Measurements from ENCODE around the gene MAGEA1. TPM values are rescaled to one million over a fixed set of nuclear protein-coding genes. Genes with fewer than 3 reads are reported as not detected.

The MAGEA1 gene
- total and polyA plus RNA-seq, 2 experiments from 2014 or later: not detected

DNA sequence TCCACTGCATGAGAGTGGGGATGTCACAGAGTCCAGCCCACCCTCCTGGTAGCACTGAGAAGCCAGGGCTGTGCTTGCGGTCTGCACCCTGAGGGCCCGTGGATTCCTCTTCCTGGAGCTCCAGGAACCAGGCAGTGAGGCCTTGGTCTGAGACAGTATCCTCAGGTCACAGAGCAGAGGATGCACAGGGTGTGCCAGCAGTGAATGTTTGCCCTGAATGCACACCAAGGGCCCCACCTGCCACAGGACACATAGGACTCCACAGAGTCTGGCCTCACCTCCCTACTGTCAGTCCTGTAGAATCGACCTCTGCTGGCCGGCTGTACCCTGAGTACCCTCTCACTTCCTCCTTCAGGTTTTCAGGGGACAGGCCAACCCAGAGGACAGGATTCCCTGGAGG, 2.7 kb downstream of the MAGEA1 start:
- no peaks in the 10 kb centered on the region for H3K9me3 ChIP-seq (ENCODE audit: low read depth)
- TF ChIP-seq EZH2phosphoT487 (IDR thresholded peaks at IDR 0.05; ENCODE audit: insufficient read depth, low read depth) (no peak), EZH2 (IDR thresholded peaks at IDR 0.05; ENCODE audit: insufficient read depth, poor library complexity, severe bottlenecking) (no peak)
- no peaks in the 10 kb centered on the region for H3K27me3 ChIP-seq (replicated peaks; ENCODE audit: insufficient read depth)
- H3K4me2 ChIP-seq (ENCODE audit: unreplicated experiment): no peak overlapping the region
- no peak overlapping the region for H2AFZ ChIP-seq
- H3F3A ChIP-seq (ENCODE audit: insufficient read depth): no peaks in the 10 kb centered on the region
- no peak overlapping the region for H3K27ac ChIP-seq
- in situ Hi-C loops (cut with MboI): no loop called here
- no peaks in the 10 kb centered on the region for H3K79me2 ChIP-seq (ENCODE audit: insufficient read depth)
- H4K20me1 ChIP-seq (ENCODE audit: insufficient read depth): no peaks in the 10 kb centered on the region
- H3K4me3 ChIP-seq: no peak overlapping the region
- no peaks in the 10 kb centered on the region for H3K36me3 ChIP-seq (ENCODE audit: low read depth)
- H3K4me1 ChIP-seq (ENCODE audit: insufficient read depth): no peaks in the 10 kb centered on the region
- no peak overlapping the region for H3K9ac ChIP-seq
- WGBS, 2 experiments (ENCODE audit: low coverage in 1 of 2, low lambda C conversion rate in 2 of 2, missing lambda C conversion rate in 2 of 2): 43 to 54% methylated on average over 3 to 4 of the region's 4 CpGs
- no peaks in the 10 kb centered on the region for H3K9me2 ChIP-seq (ENCODE audit: insufficient read depth)
- DNase-seq: no peak

DNA sequence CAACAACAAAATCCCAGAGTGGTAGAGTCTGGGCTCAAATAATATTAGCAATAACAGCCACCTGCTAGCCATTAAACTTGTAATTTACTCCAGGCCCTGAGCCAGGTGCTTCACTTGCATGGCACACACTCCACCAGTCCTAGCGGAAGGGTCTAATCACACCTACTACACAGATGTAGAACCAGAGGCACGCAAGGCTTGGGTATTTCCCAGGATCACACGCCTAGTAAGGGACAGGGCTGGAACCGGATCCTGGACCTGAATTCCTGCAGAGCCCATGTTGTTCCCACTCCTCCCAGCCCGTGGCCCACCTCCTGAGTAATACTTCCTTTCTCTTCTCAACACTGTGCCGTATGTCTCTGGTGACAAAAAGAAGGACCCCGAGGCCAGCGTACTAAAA, 5.7 kb downstream of the MAGEA1 start:
- H3K4me3 ChIP-seq: no peak overlapping the region
- no peaks in the 10 kb centered on the region for H3F3A ChIP-seq (ENCODE audit: insufficient read depth)
- in situ Hi-C loops (cut with MboI): no loop called here
- DNase-seq: no peak
- H3K36me3 ChIP-seq (ENCODE audit: low read depth): no peaks in the 10 kb centered on the region
- TF ChIP-seq EZH2 (IDR thresholded peaks at IDR 0.05; ENCODE audit: insufficient read depth, poor library complexity, severe bottlenecking): no peak
- no peak for TF ChIP-seq EZH2phosphoT487 (IDR thresholded peaks at IDR 0.05; ENCODE audit: insufficient read depth, low read depth)
- no peaks in the 10 kb centered on the region for H3K4me1 ChIP-seq (ENCODE audit: insufficient read depth)
- WGBS, 2 experiments (ENCODE audit: low coverage in 1 of 2, low lambda C conversion rate in 2 of 2, missing lambda C conversion rate in 2 of 2): 18 to 20% methylated on average over 7 to 8 of the region's 8 CpGs
- no peak overlapping the region for H3K27ac ChIP-seq
- no peaks in the 10 kb centered on the region for H3K9me2 ChIP-seq (ENCODE audit: insufficient read depth)
- no peak overlapping the region for H2AFZ ChIP-seq
- H3K27me3 ChIP-seq (replicated peaks; ENCODE audit: insufficient read depth): no peaks in the 10 kb centered on the region
- H3K79me2 ChIP-seq (ENCODE audit: insufficient read depth): no peaks in the 10 kb centered on the region
- H3K9ac ChIP-seq: no peak overlapping the region
- H3K9me3 ChIP-seq (ENCODE audit: low read depth): no peaks in the 10 kb centered on the region
- H4K20me1 ChIP-seq (ENCODE audit: insufficient read depth): no peaks in the 10 kb centered on the region
- no peak overlapping the region for H3K4me2 ChIP-seq (ENCODE audit: unreplicated experiment)

DNA sequence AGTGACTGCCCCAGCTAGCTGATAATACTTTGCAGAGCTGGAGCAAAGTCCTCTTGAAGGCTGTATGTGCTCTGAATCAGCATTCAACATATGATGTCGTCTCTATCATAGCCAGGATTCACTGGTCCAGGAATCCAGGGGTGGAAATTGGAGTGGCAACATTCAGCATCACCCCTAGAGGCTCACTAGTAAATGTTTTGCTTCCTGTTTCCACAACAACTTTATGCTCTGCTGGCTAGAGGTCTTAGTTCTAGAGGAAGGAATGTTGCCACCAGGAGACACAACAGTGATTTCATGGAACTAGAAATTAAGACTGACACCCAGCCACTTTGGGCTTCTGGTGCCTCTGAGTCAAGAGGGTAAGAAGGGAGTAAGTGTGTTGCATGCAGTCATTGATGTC, 11.3 kb downstream of the MAGEA1 start:
- Histone ChIP-seq H3K27ac (no peak overlapping the region), H3K27me3 (replicated peaks; ENCODE audit: insufficient read depth) (no peaks in the 10 kb centered on the region), H3K4me2 (ENCODE audit: unreplicated experiment) (no peak overlapping the region), H3K9me2 (ENCODE audit: insufficient read depth) (no peaks in the 10 kb centered on the region), H3K9me3 (ENCODE audit: low read depth) (no peaks in the 10 kb centered on the region), H3K4me1 (ENCODE audit: insufficient read depth) (no peaks in the 10 kb centered on the region), H4K20me1 (ENCODE audit: insufficient read depth) (no peaks in the 10 kb centered on the region), H3K9ac (no peak overlapping the region), H3K36me3 (ENCODE audit: low read depth) (no peaks in the 10 kb centered on the region), H3K79me2 (ENCODE audit: insufficient read depth) (no peaks in the 10 kb centered on the region), H2AFZ (no peak overlapping the region), H3K4me3 (no peak overlapping the region), H3F3A (ENCODE audit: insufficient read depth) (no peaks in the 10 kb centered on the region)
- 0% methylated on average over 1 of the region's 1 CpG; no CpG with 5 or more reads in 1 of the 2 experiments for WGBS, 2 experiments (ENCODE audit: low coverage in 1 of 2, low lambda C conversion rate in 2 of 2, missing lambda C conversion rate in 2 of 2)
- TF ChIP-seq EZH2 (IDR thresholded peaks at IDR 0.05; ENCODE audit: insufficient read depth, poor library complexity, severe bottlenecking): no peak
- no peak for TF ChIP-seq EZH2phosphoT487 (IDR thresholded peaks at IDR 0.05; ENCODE audit: insufficient read depth, low read depth)
- no peak for DNase-seq
- in situ Hi-C loops (cut with MboI): no loop called here

DNA sequence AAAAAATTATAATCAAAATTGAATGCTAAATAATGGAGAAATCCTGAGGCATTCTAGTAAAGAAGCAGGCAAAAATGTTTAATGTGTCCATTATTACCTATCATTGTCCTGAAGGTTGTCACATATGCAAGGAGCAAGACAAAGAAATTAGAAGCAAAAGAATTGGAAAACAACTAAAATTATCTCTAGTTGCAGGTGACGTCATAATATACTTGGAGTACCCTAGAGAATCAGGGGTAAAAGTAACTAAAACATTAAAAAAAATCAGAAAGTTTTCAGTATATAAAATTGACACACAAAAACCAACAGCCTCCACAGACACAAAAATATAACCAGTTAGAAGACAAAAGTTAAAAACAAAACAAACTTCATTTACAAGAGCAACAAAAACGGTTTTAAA, 21.4 kb downstream of the MAGEA1 start:
- no peak for DNase-seq
- Histone ChIP-seq H4K20me1 (ENCODE audit: insufficient read depth) (no peaks in the 10 kb centered on the region), H3K27ac (no peak overlapping the region), H3K9me3 (ENCODE audit: low read depth) (no peaks in the 10 kb centered on the region), H2AFZ (no peak overlapping the region), H3K79me2 (ENCODE audit: insufficient read depth) (no peaks in the 10 kb centered on the region), H3K4me2 (ENCODE audit: unreplicated experiment) (no peak overlapping the region), H3K4me1 (ENCODE audit: insufficient read depth) (no peaks in the 10 kb centered on the region), H3K36me3 (ENCODE audit: low read depth) (no peaks in the 10 kb centered on the region), H3K9me2 (ENCODE audit: insufficient read depth) (no peaks in the 10 kb centered on the region), H3K27me3 (replicated peaks; ENCODE audit: insufficient read depth) (no peaks in the 10 kb centered on the region; the same call in 1 of the 2 replicates), H3K9ac (no peak overlapping the region), H3K4me3 (no peak overlapping the region), H3F3A (ENCODE audit: insufficient read depth) (no peaks in the 10 kb centered on the region)
- in situ Hi-C loops (cut with MboI): no loop called here
- TF ChIP-seq EZH2phosphoT487 (IDR thresholded peaks at IDR 0.05; ENCODE audit: insufficient read depth, low read depth): no peak
- no peak for TF ChIP-seq EZH2 (IDR thresholded peaks at IDR 0.05; ENCODE audit: insufficient read depth, poor library complexity, severe bottlenecking)
- WGBS, 2 experiments (ENCODE audit: low coverage in 1 of 2, low lambda C conversion rate in 2 of 2, missing lambda C conversion rate in 2 of 2): 12 to 20% methylated on average over 2 of the region's 2 CpGs

Measured in GM23248 (cell line).